PC-9 (cell line): Measurements from ENCODE around the gene FAM53A. TPM values are rescaled to one million over a fixed set of nuclear protein-coding genes. Genes with fewer than 3 reads are reported as not detected.

Experiments
- BruUV-seq: library from RNA; stranded (reverse); fragments of 400-500 nt; replicated peaks from 2 replicates; lab custom pipeline; 2021; lab: Mats Ljungman, UMichigan
- CTCF ChIA-PET: fragments of 300-600 bp; sonication (Branson Sonifier 250); formaldehyde crosslinking; loops from one replicate; lab custom pipeline; 2022; ENCODE audit warnings: antibody characterized with exemption; lab: Charles Lee
- POLR2A ChIA-PET: fragments of 300-600 bp; sonication (Branson Sonifier 250); formaldehyde crosslinking; loops from one replicate; lab custom pipeline; 2022; ENCODE audit warnings: antibody characterized with exemption; ENCODE audit not compliant: unreplicated experiment; lab: Charles Lee
- DNase-seq, 2 experiments: peaks; one replicate each; pipeline versions ENCODE4 v3.0.0 to v3.0.0-alpha.2; 2015 to 2022; ENCODE audit warnings: mixed read lengths in 1 of 2
- H2AFZ ChIP-seq: fragments of 200-600 bp; sonication (generic); 2 replicates; pipeline ENCODE4 v1.8.1; 2017; ENCODE audit warnings: antibody characterized with exemption
- H3F3A ChIP-seq: fragments of 200-600 bp; sonication (generic); 2 replicates; pipeline ENCODE4 v1.8.1; 2017; ENCODE audit warnings: antibody characterized with exemption, mild to moderate bottlenecking, low read depth; ENCODE audit not compliant: insufficient read depth
- H3K27ac ChIP-seq: fragments of 200-600 bp; sonication (generic); 2 replicates; pipeline ENCODE4 v1.6.1; 2016; ENCODE audit warnings: mixed run types
- H3K27me3 ChIP-seq: fragments of 200-600 bp; sonication (generic); 2 replicates; pipeline ENCODE4 v1.6.1; 2016; ENCODE audit warnings: low read depth, mixed run types; ENCODE audit not compliant: insufficient read depth
- H3K36me3 ChIP-seq: fragments of 200-600 bp; sonication (generic); 2 replicates; pipeline ENCODE4 v1.6.1; 2016; ENCODE audit warnings: low read depth, mixed run types
- H3K4me1 ChIP-seq: fragments of 200-600 bp; sonication (generic); replicated peaks from 2 replicates; pipeline ENCODE4 v1.6.1; 2016; ENCODE audit warnings: mixed run types; ENCODE audit not compliant: insufficient read depth
- H3K4me2 ChIP-seq: fragments of 200-600 bp; sonication (generic); 2 replicates; pipeline ENCODE4 v1.6.1; 2017; ENCODE audit warnings: mixed run types
- H3K4me3 ChIP-seq: fragments of 200-600 bp; sonication (generic); 2 replicates; pipeline ENCODE4 v1.6.1; 2016; ENCODE audit warnings: mixed run types
- H3K79me2 ChIP-seq: fragments of 200-600 bp; sonication (generic); 2 replicates; pipeline ENCODE4 v1.6.1; 2017; ENCODE audit warnings: low read depth, mixed run types
- H3K9me2 ChIP-seq: fragments of 200-600 bp; sonication (generic); 2 replicates; pipeline ENCODE4 v1.8.1; 2017; ENCODE audit warnings: mild to moderate bottlenecking; ENCODE audit not compliant: insufficient read depth
- H3K9me3 ChIP-seq: fragments of 200-600 bp; sonication (generic); 2 replicates; pipeline ENCODE4 v1.8.1; 2016; ENCODE audit warnings: low read depth; ENCODE audit not compliant: insufficient read depth
- H4K20me1 ChIP-seq: fragments of 200-600 bp; sonication (generic); 2 replicates; pipeline ENCODE4 v1.8.1; 2017; ENCODE audit not compliant: insufficient read depth
- CTCF ChIP-seq: fragments of 200-600 bp; sonication (generic); conservative IDR thresholded peaks from 2 replicates; pipeline ENCODE4 v1.6.1; 2017; ENCODE audit warnings: mixed run types, antibody characterized with exemption, mild to moderate bottlenecking, moderate library complexity
- EZH2 ChIP-seq: fragments of 200-600 bp; sonication (generic); IDR thresholded peaks from 2 replicates; pipeline ENCODE4 v1.8.0; 2017; ENCODE audit warnings: antibody characterized with exemption, low read depth
- intact Hi-C: fragments of 100-400 bp; cut with micrococcal nuclease; formaldehyde crosslinking; loops from one replicate; pipeline ENCODE4 v1.10.0; 2022; ENCODE audit not compliant: unreplicated experiment
- total RNA-seq: library from RNA; stranded (reverse); gene quantifications from 2 replicates; pipeline ENCODE4 v1.2.3, GENCODE V29; 2021

FAM53A gene
- total RNA-seq, 1 experiment from 2014 or later: 4.0 TPM

DNA sequence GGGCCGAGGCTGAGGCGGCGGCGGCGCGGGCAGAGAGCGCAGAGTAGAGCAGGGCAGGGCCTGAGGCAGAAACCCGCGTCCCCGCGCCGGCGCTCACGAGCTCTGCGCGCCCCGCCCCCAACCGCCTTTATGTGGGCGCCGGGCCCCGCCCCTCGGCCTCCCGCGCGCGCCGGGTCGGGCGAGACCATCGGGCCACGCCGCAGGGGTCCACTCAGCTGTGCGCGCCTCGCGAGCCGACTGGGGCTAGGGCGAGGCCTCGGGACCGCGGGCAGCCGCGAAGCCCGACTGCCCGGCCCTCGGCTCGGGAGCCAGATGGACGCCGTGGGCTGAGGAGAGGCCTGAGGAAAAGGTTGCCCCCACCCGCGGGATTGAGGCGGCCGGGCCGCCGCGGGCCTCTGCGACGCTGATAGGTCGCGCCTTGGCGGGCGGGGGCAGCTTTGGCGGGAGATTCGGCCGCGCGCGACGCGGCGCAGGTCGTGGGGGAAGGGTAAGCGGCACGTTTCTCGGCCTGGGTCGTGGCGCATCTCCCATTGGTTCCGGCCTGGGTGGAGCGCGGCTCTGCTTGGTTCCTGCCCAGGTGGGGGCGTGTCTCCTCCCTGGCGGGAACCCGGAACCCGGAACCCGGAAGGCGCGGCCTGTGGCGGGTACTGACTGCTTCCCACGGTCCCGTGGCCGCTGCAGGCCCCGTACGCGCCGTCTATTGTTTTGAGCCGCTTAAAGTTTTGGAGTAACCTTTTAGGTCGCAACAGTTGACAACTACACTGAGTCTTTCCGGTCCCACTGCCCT is 28.3 kb upstream of the FAM53A start, which contains the start of gene SLBP:
TSS of gene SLBP (minus strand) at position 104 of the 787 bp plus-strand sequence. CDS start 131 bp downstream, outside the sequence.
- intact Hi-C loops: loop anchor here (2.0 kb wide), 1 partner anchor 14 kb away; no protein-coding TSS in a partner anchor

DNA sequence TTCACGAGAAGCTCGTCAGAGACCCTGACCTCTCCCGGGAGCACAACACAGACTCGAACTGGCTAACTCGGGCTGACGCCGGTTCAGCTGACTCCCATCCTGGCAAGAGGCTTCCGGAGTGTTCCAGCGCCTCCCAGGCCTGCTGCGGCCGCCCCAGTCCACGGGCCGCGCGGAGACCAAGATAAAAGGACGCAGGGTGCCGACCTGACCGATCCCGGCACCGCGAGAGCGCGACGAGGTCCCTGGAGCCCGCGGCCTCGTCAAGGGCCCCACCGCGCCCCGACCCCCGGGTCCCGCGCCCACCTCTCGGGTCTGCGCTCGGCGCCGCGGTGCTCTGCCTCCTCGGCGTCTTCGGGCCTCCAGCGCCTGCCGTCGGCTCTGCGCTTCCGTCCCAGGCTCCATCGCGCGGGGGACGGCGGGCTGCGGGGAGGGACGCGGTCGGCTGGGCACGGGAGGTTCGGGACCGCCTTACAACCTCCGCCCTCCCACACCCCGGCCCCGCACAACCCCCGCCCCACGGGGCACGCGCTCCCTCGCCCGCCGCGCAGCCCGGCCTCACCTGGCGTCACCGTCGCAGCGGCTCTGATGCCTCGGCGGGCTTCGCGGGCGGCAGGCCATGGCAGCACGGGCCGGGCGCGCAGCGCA is 27.6 kb upstream of the FAM53A start:
- Histone ChIP-seq H3K27ac (peak overlapping the region; percentile 96), H3K9me3 (no peaks in the 10 kb centered on the region), H3K4me2 (peak overlapping the region; percentile 81), H3K36me3 (peaks cover 10% of the 10 kb centered on the region; the same call in 1 of the 2 replicates), H3K79me2 (peaks cover 84% of the 10 kb centered on the region), H2AFZ (peak overlapping the region; percentile 69), H3K27me3 (no peaks in the 10 kb centered on the region), H3K9me2 (no peaks in the 10 kb centered on the region), H3K4me3 (peak overlapping the region; percentile 71), H3F3A (peaks cover 28% of the 10 kb centered on the region; the same call in 1 of the 2 replicates), H3K4me1 (peaks cover 20% of the 10 kb centered on the region), H4K20me1 (peaks cover 38% of the 10 kb centered on the region)
- ChIA-PET POLR2A (interaction anchor here (0.6 to 0.7 kb wide), 2 partner anchors 174 to 635 kb away, joined by 3 to 4 read pairs; no protein-coding TSS in a partner anchor), CTCF (interaction anchor here (0.5 kb wide), 1 partner anchor 365 kb away, joined by 3 read pairs; the partner anchor contains the start of gene UVSSA)
- TF ChIP-seq EZH2 (no peak), CTCF (no peak)
- intact Hi-C loops: loop anchor here (2.0 kb wide), 1 partner anchor 15 kb away; no protein-coding TSS in a partner anchor
- DNase-seq: peak in 1 of 2 experiments; percentile 29
- BruUV-seq: no TSS peak

More for the DNA sequence above, 28.3 kb upstream of the FAM53A start, which contains the start of gene SLBP:
- H3F3A ChIP-seq: peaks cover 28% of the 10 kb centered on the region; the same call in 1 of the 2 replicates
- no peaks in the 10 kb centered on the region for H3K9me3 ChIP-seq
- H3K27ac ChIP-seq: peak within 1 kb of the TSS; percentile 96
- DNase-seq: peak; percentile 90 to 98
- POLR2A ChIA-PET: interaction anchor here (0.6 to 0.7 kb wide), 3 partner anchors 15 to 636 kb away, joined by 3 to 6 read pairs (median 4); no protein-coding TSS in a partner anchor
- H3K4me3 ChIP-seq: peak within 1 kb of the TSS; percentile 71
- peaks cover 20% of the 10 kb centered on the region for H3K4me1 ChIP-seq
- CTCF ChIA-PET: interaction anchor here (0.5 kb wide), 1 partner anchor 365 kb away, joined by 3 read pairs; the partner anchor contains the start of gene UVSSA
- H3K79me2 ChIP-seq: peaks cover 86% of the 10 kb centered on the region
- H2AFZ ChIP-seq: peak within 1 kb of the TSS; percentile 81
- no TSS peak for BruUV-seq
- peaks cover 45% of the 10 kb centered on the region for H4K20me1 ChIP-seq
- H3K4me2 ChIP-seq: peak within 1 kb of the TSS; percentile 81
- H3K36me3 ChIP-seq: peaks cover 10% of the 10 kb centered on the region; the same call in 1 of the 2 replicates
- H3K27me3 ChIP-seq: no peaks in the 10 kb centered on the region
- TF ChIP-seq CTCF (no peak), EZH2 (no peak)
- no peaks in the 10 kb centered on the region for H3K9me2 ChIP-seq

GRCh38 chr4:1711055-1711570 is 27.0 kb upstream of the FAM53A start:
- peak overlapping the region; percentile 96; the same call in 1 of the 2 replicates for H3K27ac ChIP-seq
- H3K79me2 ChIP-seq: peaks cover 84% of the 10 kb centered on the region
- peaks cover 15% of the 10 kb centered on the region; the same call in 1 of the 2 replicates for H3K36me3 ChIP-seq

More at GRCh38 chr4:1711055-1711570, 27.0 kb upstream of the FAM53A start:
- peak overlapping the region; percentile 71 for H3K4me3 ChIP-seq
- H4K20me1 ChIP-seq: peaks cover 42% of the 10 kb centered on the region
- no peak for DNase-seq
- H2AFZ ChIP-seq: peak overlapping the region; percentile 69
- H3K27me3 ChIP-seq: no peaks in the 10 kb centered on the region
- peak overlapping the region; percentile 81 for H3K4me2 ChIP-seq
- H3K9me3 ChIP-seq: no peaks in the 10 kb centered on the region
- peaks cover 31% of the 10 kb centered on the region; the same call in 1 of the 2 replicates for H3F3A ChIP-seq
- TF ChIP-seq EZH2 (no peak), CTCF (no peak)
- no peaks in the 10 kb centered on the region for H3K9me2 ChIP-seq
- intact Hi-C loops: no loop called here
- H3K4me1 ChIP-seq: peaks cover 20% of the 10 kb centered on the region
- BruUV-seq: no TSS peak
- CTCF ChIA-PET: no interaction called here
- POLR2A ChIA-PET: no interaction called here
